EH (cell line): ENCODE measurements around the gene ATP8A1.

Experiments used
- DNase-seq: peaks from one replicate; pipeline ENCODE4 v3.0.0-alpha.2; 2015; ENCODE audit warnings: low read depth

ATP8A1 gene

GRCh38 chr4:42568610-42569207 is 88.2 kb downstream of the ATP8A1 start:
- DNase-seq = peak; percentile 59

GRCh38 chr4:42566835-42567234 is 90.1 kb downstream of the ATP8A1 start:
- DNase-seq = no peak

GRCh38 chr4:42562016-42562415 is 94.9 kb downstream of the ATP8A1 start:
- no peak for DNase-seq

- DNase-seq = no peak
These were observed 95.9 kb downstream of the ATP8A1 start for GRCh38 chr4:42561031-42561430.

GRCh38 chr4:42560467-42560861 is 96.4 kb downstream of the ATP8A1 start:
- no peak for DNase-seq

- no peak for DNase-seq
These were observed 98.7 kb downstream of the ATP8A1 start for GRCh38 chr4:42558156-42558555.

- peak; percentile 0 for DNase-seq
These were observed 101.1 kb downstream of the ATP8A1 start for GRCh38 chr4:42555828-42556227.

- no peak for DNase-seq
These were observed 102.8 kb downstream of the ATP8A1 start for GRCh38 chr4:42554072-42554471.

- no peak for DNase-seq
These were observed 107.0 kb downstream of the ATP8A1 start for GRCh38 chr4:42549896-42550295.

- DNase-seq = no peak
These were observed 109.1 kb downstream of the ATP8A1 start for GRCh38 chr4:42547805-42548204.

GRCh38 chr4:42543762-42544161 is 113.1 kb downstream of the ATP8A1 start:
- no peak for DNase-seq

- no peak for DNase-seq
These were observed 113.8 kb downstream of the ATP8A1 start for GRCh38 chr4:42543126-42543525.

GRCh38 chr4:42541647-42542046 is 115.3 kb downstream of the ATP8A1 start:
- DNase-seq = no peak

GRCh38 chr4:42533042-42533441 is 123.9 kb downstream of the ATP8A1 start:
- no peak for DNase-seq

GRCh38 chr4:42531341-42532030 is 125.4 kb downstream of the ATP8A1 start:
- DNase-seq = no peak

- no peak for DNase-seq
These were observed 133.7 kb downstream of the ATP8A1 start for GRCh38 chr4:42523066-42523718.

GRCh38 chr4:42519803-42520417 is 137.0 kb downstream of the ATP8A1 start:
- DNase-seq = peak; percentile 44

GRCh38 chr4:42515156-42515884 is 141.6 kb downstream of the ATP8A1 start:
- no peak for DNase-seq

- DNase-seq = no peak
These were observed 143.0 kb downstream of the ATP8A1 start for GRCh38 chr4:42513748-42514492.

GRCh38 chr4:42512226-42512625 is 144.7 kb downstream of the ATP8A1 start:
- DNase-seq = no peak

- DNase-seq = no peak
These were observed 146.7 kb downstream of the ATP8A1 start for GRCh38 chr4:42510225-42510624.
